H1 (cell line): Measurements from ENCODE around the gene MIPEP. TPM values are rescaled to one million over a fixed set of nuclear protein-coding genes. Genes with fewer than 3 reads are reported as not detected.

Source experiments
- CTCF ChIA-PET: fragments of 300-600 bp; sonication (Branson Sonifier 250); formaldehyde crosslinking; loops from one replicate; lab custom pipeline; 2021; ENCODE audit not compliant: partially characterized antibody; lab: Charles Lee
- POLR2A ChIA-PET: fragments of 300-600 bp; sonication (Branson Sonifier 250); formaldehyde crosslinking; loops from one replicate; lab custom pipeline; 2021; ENCODE audit warnings: inconsistent platforms; ENCODE audit not compliant: partially characterized antibody; lab: Charles Lee
- DNase-seq, 2 experiments: peaks; one replicate each; pipeline versions ENCODE4 v3.0.0 to v3.0.0-alpha.2; 2010 to 2022; ENCODE audit warnings: low spot score in 2 of 2, low read depth in 1 of 2, mixed read lengths in 1 of 2
- FAIRE-seq: peaks from 2 replicates; lab custom pipeline; 2011; peaks lifted over from hg19 to GRCh38; lab: Jason Lieb, UNC
- H2AFZ ChIP-seq: 2 replicates; pipeline ENCODE4 v1.8.1; 2012; ENCODE audit warnings: low read length, inconsistent platforms
- H2AK5ac ChIP-seq: 2 replicates; pipeline ENCODE4 v1.6.1; 2013; ENCODE audit warnings: low read depth, low read length
- H2BK120ac ChIP-seq: replicated peaks from 2 replicates; pipeline ENCODE3; 2013; ENCODE audit warnings: low read depth, low read length, inconsistent platforms
- H2BK12ac ChIP-seq: 2 replicates; pipeline ENCODE4 v1.6.1; 2013; ENCODE audit warnings: low read depth, low read length
- H2BK15ac ChIP-seq: 2 replicates; pipeline ENCODE4 v1.6.1; 2013; ENCODE audit warnings: low read length
- H2BK20ac ChIP-seq: 2 replicates; pipeline ENCODE4 v1.6.1; 2013; ENCODE audit warnings: low read length
- H2BK5ac ChIP-seq: 2 replicates; pipeline ENCODE4 v1.6.1; 2013; ENCODE audit warnings: low read depth, low read length
- H3K14ac ChIP-seq: 2 replicates; pipeline ENCODE4 v1.6.1; 2013; ENCODE audit warnings: inconsistent platforms; ENCODE audit not compliant: insufficient read length
- H3K18ac ChIP-seq: 2 replicates; pipeline ENCODE4 v1.6.1; 2013; ENCODE audit warnings: low read length; ENCODE audit errors: extremely low read depth
- H3K23ac ChIP-seq: 2 replicates; pipeline ENCODE4 v1.6.1; 2013; ENCODE audit warnings: inconsistent platforms; ENCODE audit not compliant: insufficient read length
- H3K23me2 ChIP-seq: 2 replicates; pipeline ENCODE4 v1.6.1; 2013; ENCODE audit warnings: low read depth, low read length
- H3K27ac ChIP-seq: 2 replicates; pipeline ENCODE4 v1.6.1; 2011; ENCODE audit warnings: low read depth, low read length, inconsistent platforms
- H3K27me3 ChIP-seq, 4 experiments: replicated peaks in 1 of 4; 1 replicate in 1 of 4; 2 replicates in 3 of 4; pipeline versions ENCODE4 v1.6.1 to v1.8.1; 2011 to 2013; ENCODE audit warnings: low read length in 3 of 4, mild to moderate bottlenecking in 3 of 4, inconsistent platforms in 2 of 4, mixed read lengths in 2 of 4, moderate library complexity in 1 of 4; ENCODE audit not compliant: control insufficient read depth in 3 of 4, insufficient read depth in 3 of 4; ENCODE audit errors: extremely low read depth in 1 of 4
- H3K36me3 ChIP-seq, 4 experiments: 2 replicates each; pipeline versions ENCODE4 v1.6.1 to v1.8.1; 2011 to 2013; ENCODE audit warnings: mild to moderate bottlenecking in 4 of 4, low read length in 3 of 4, moderate library complexity in 2 of 4, control low read depth in 1 of 4, inconsistent platforms in 1 of 4; ENCODE audit not compliant: insufficient read depth in 4 of 4, control insufficient read depth in 2 of 4
- H3K4ac ChIP-seq: replicated peaks from 2 replicates; pipeline ENCODE3; 2013; ENCODE audit warnings: low read length, low read depth, mixed read lengths, inconsistent platforms; ENCODE audit not compliant: insufficient read length
- H3K4me1 ChIP-seq, 4 experiments: replicated peaks in 1 of 4; 1 replicate in 1 of 4; 2 replicates in 3 of 4; pipeline versions ENCODE4 v1.6.1 to v1.8.1; 2011 to 2013; ENCODE audit warnings: low read length in 3 of 4, inconsistent platforms in 2 of 4, mixed read lengths in 1 of 4; ENCODE audit not compliant: insufficient read depth in 4 of 4, control insufficient read depth in 3 of 4
- H3K4me2 ChIP-seq, 2 experiments: 2 replicates each; pipeline versions ENCODE4 v1.6.1 to v1.8.1; 2011 to 2013; ENCODE audit warnings: low read depth in 2 of 2, low read length in 2 of 2, control low read depth in 1 of 2, inconsistent platforms in 1 of 2, mild to moderate bottlenecking in 1 of 2; ENCODE audit not compliant: insufficient read depth in 1 of 2
- H3K4me3 ChIP-seq, 4 experiments: fragments of 200-600, 300-600 bp in 1 of 4; sonication (generic), shearing (Covaris generic), sonication (Bioruptor Twin) in 1 of 4; 2 replicates each; pipeline versions ENCODE4 v1.5.1 to v1.8.1; 2011 to 2016; ENCODE audit warnings: low read length in 4 of 4, low read depth in 3 of 4, control low read depth in 2 of 4, inconsistent platforms in 2 of 4, mild to moderate bottlenecking in 2 of 4, mixed read lengths in 1 of 4, moderate library complexity in 1 of 4; ENCODE audit not compliant: insufficient read depth in 2 of 4; ENCODE audit errors: extremely low read depth in 1 of 4
- H3K56ac ChIP-seq: replicated peaks from 2 replicates; pipeline ENCODE3; 2013; ENCODE audit warnings: low read depth, mild to moderate bottlenecking, mixed read lengths, low read length, inconsistent platforms; ENCODE audit not compliant: insufficient read length
- H3K79me1 ChIP-seq: 2 replicates; pipeline ENCODE4 v1.6.1; 2013; ENCODE audit warnings: low read depth, low read length, control low read depth
- H3K79me2 ChIP-seq, 2 experiments: 2 replicates each; pipeline versions ENCODE4 v1.6.1 to v1.8.1; 2012 to 2013; ENCODE audit warnings: low read length in 2 of 2, mild to moderate bottlenecking in 2 of 2, inconsistent platforms in 1 of 2; ENCODE audit not compliant: insufficient read depth in 2 of 2, control insufficient read depth in 1 of 2
- H3K9ac ChIP-seq, 4 experiments: replicated peaks in 1 of 4; 1 replicate in 1 of 4; 2 replicates in 3 of 4; pipeline versions ENCODE4 v1.6.1 to v1.8.1; 2011 to 2013; ENCODE audit warnings: low read depth in 3 of 4, low read length in 3 of 4, control low read depth in 2 of 4, mild to moderate bottlenecking in 2 of 4, moderate library complexity in 2 of 4, inconsistent platforms in 1 of 4; ENCODE audit errors: extremely low read depth in 1 of 4
- H3K9me3 ChIP-seq, 2 experiments: 2 replicates each; pipeline versions ENCODE4 v1.6.1 to v1.8.1; 2012 to 2013; ENCODE audit warnings: mild to moderate bottlenecking in 2 of 2, moderate library complexity in 2 of 2, control low read depth in 1 of 2, inconsistent platforms in 1 of 2, low read depth in 1 of 2, low read length in 1 of 2, mixed read lengths in 1 of 2; ENCODE audit not compliant: insufficient read depth in 2 of 2
- H4K20me1 ChIP-seq, 2 experiments: replicated peaks in 1 of 2; 2 replicates each; pipeline versions ENCODE3 to v1.8.1; 2011 to 2013; ENCODE audit warnings: inconsistent platforms in 2 of 2, low read length in 2 of 2, mild to moderate bottlenecking in 1 of 2; ENCODE audit not compliant: insufficient read depth in 2 of 2, control insufficient read depth in 1 of 2
- H4K5ac ChIP-seq: 2 replicates; pipeline ENCODE4 v1.6.1; 2013; ENCODE audit warnings: low read length, low read depth, mixed read lengths, inconsistent platforms; ENCODE audit not compliant: insufficient read length
- H4K8ac ChIP-seq: 2 replicates; pipeline ENCODE4 v1.8.0; 2013; ENCODE audit warnings: mild to moderate bottlenecking, moderate library complexity, low read length, inconsistent platforms; ENCODE audit not compliant: insufficient read depth; ENCODE audit errors: extremely low read depth
- H4K91ac ChIP-seq: replicated peaks from 2 replicates; pipeline ENCODE3; 2013; ENCODE audit warnings: low read length, mixed read lengths, inconsistent platforms; ENCODE audit not compliant: insufficient read length
- BRCA1 ChIP-seq: IDR thresholded peaks from 2 replicates; pipeline ENCODE4 v1.6.1; 2012; ENCODE audit warnings: low read depth, low read length, improper control_type of control experiment
- CREB1 ChIP-seq: IDR thresholded peaks from 2 replicates; pipeline ENCODE4 v1.6.1; 2012; ENCODE audit warnings: inconsistent platforms
- HDAC2 ChIP-seq, 2 experiments: fragments of 300-600 bp in 1 of 2; sonication (generic) in 1 of 2; IDR thresholded peaks; 2 replicates each; pipeline ENCODE4 v1.6.1; 2011 to 2012; ENCODE audit warnings: low read depth in 2 of 2, low read length in 2 of 2, mild to moderate bottlenecking in 2 of 2, moderate library complexity in 2 of 2, borderline replicate concordance in 1 of 2, inconsistent platforms in 1 of 2
- HDAC6 ChIP-seq: IDR thresholded peaks from one replicate; pipeline ENCODE4 v1.7.1; 2012; ENCODE audit warnings: low read depth, mild to moderate bottlenecking, inconsistent platforms, low read length, moderate library complexity
- NANOG ChIP-seq: IDR thresholded peaks from 2 replicates; pipeline ENCODE4 v1.6.1; 2011; ENCODE audit warnings: low read length, low read depth, mild to moderate bottlenecking, inconsistent platforms; ENCODE audit not compliant: insufficient read depth, poor library complexity, severe bottlenecking
- NRF1 ChIP-seq: IDR thresholded peaks from 2 replicates; pipeline ENCODE4 v1.6.1; 2011; ENCODE audit warnings: mild to moderate bottlenecking, low read depth, low read length, improper control_type of control experiment
- SIX5 ChIP-seq: IDR thresholded peaks from 2 replicates; pipeline ENCODE4 v1.6.1; 2011; ENCODE audit warnings: mild to moderate bottlenecking, low read depth, low read length
- SP1 ChIP-seq: IDR thresholded peaks from 2 replicates; pipeline ENCODE4 v1.6.1; 2011; ENCODE audit warnings: low read depth, low read length
- TAF7 ChIP-seq: optimal IDR thresholded peaks from 2 replicates; pipeline ENCODE3; 2011; ENCODE audit warnings: low read depth, mild to moderate bottlenecking, inconsistent platforms, low read length, moderate library complexity, borderline replicate concordance
- WGBS, 2 experiments: shearing (Covaris generic) in 1 of 2; methylation state at CpG; one replicate each; pipeline versions ENCODE4 v1.1.6 to v1.1.7; 2013 to 2015; ENCODE audit warnings: low lambda C conversion rate in 2 of 2, mixed read lengths in 2 of 2, inconsistent platforms in 1 of 2, low coverage in 1 of 2, missing lambda C conversion rate in 1 of 2; ENCODE audit not compliant: insufficient replicate concordance in 2 of 2, insufficient coverage in 1 of 2, insufficient read length in 1 of 2; ENCODE audit errors: extremely low coverage in 1 of 2, missing lambda C conversion rate in 1 of 2; 5-methylcytosine and 5-hydroxymethylcytosine counted together
- polyA plus RNA-seq, 7 experiments: library from polyadenylated mRNA; depleted of rRNA in 3 of 7; stranded (reverse) in 5 of 7; unstranded in 2 of 7; fragments of >200 nt in 5 of 7; fragments of 200-250 nt in 2 of 7; gene quantifications; 1 replicate in 5 of 7; 2 replicates in 1 of 7; 4 replicates in 1 of 7; pipeline versions ENCODE4 v1.2.1 to v1.2.3, GENCODE V29; 2011 to 2013; ENCODE audit warnings: missing spikeins in 2 of 7, mixed read lengths in 2 of 7
- total RNA-seq: library from RNA; stranded (reverse); fragmentation: NEBNext Ultra II Directional; extraction: Animal tissue kit (Norgen Biotek cat#: 25700); gene quantifications from 2 replicates; pipeline ENCODE4 v1.2.1, GENCODE V29; 2021
- TF ChIP-seq, protein P1 (sequence below): IDR thresholded peaks from 2 replicates; pipeline ENCODE4 v1.6.1; 2011; ENCODE audit warnings: low read depth, mild to moderate bottlenecking, low read length; ENCODE audit not compliant: insufficient read depth

The MIPEP gene
- total and polyA plus RNA-seq, 2 of the 8 experiments (the other 6 are each of a cell fraction or from before 2014, with no cell fraction given), result 24.0 to 24.2 TPM

- DNase-seq, result no peak
- no peak overlapping the region for H3K14ac ChIP-seq
- no peak overlapping the region for H2BK5ac ChIP-seq
- no peak overlapping the region for H4K5ac ChIP-seq
- ChIA-PET POLR2A (no interaction called here), CTCF (no interaction called here)
- no peak overlapping the region for H3K56ac ChIP-seq
- peaks cover 0 to 14% (median 2%) of the 10 kb centered on the region in 4 experiments; a peak in 3 of 8 replicates for H3K36me3 ChIP-seq
- no peak overlapping the region for H2AFZ ChIP-seq
- H2BK20ac ChIP-seq, result no peak overlapping the region
- H3K79me2 ChIP-seq, result no peaks in the 10 kb centered on the region
- H2BK15ac ChIP-seq, result no peak overlapping the region
- H3K4me2 ChIP-seq, result no peak overlapping the region
- 96% methylated on average over 1 of the region's 1 CpG; no CpG with 5 or more reads in 1 of the 2 experiments for WGBS, 2 experiments
- H3K9me3 ChIP-seq, result peaks cover 11 to 12% of the 10 kb centered on the region in 2 experiments; a peak in 3 of 4 replicates
- no peaks in the 10 kb centered on the region for H4K20me1 ChIP-seq
- no peak overlapping the region for H4K8ac ChIP-seq
- no peak for FAIRE-seq
- no peak overlapping the region for H3K9ac ChIP-seq
- no peak overlapping the region for H2BK120ac ChIP-seq
- no peaks in the 10 kb centered on the region for H3K23me2 ChIP-seq
- H4K91ac ChIP-seq, result no peak overlapping the region
- no peak overlapping the region for H3K27ac ChIP-seq
- no peak overlapping the region for H3K18ac ChIP-seq
- H3K27me3 ChIP-seq, result no peaks in the 10 kb centered on the region
- no peaks in the 10 kb centered on the region for H3K79me1 ChIP-seq
- no peak overlapping the region for H2BK12ac ChIP-seq
- no peak overlapping the region for H3K4me3 ChIP-seq
- no peak overlapping the region for H3K23ac ChIP-seq
- H3K4ac ChIP-seq, result no peak overlapping the region
- no peak overlapping the region for H2AK5ac ChIP-seq
- H3K4me1 ChIP-seq, result no peaks in the 10 kb centered on the region
- no peak for TF ChIP-seq BRCA1
- no peak for TF ChIP-seq NANOG
- no peak for TF ChIP-seq CREB1
- no peak for TF ChIP-seq SIX5
- no peak for TF ChIP-seq HDAC6
- TF ChIP-seq, protein P1, sequence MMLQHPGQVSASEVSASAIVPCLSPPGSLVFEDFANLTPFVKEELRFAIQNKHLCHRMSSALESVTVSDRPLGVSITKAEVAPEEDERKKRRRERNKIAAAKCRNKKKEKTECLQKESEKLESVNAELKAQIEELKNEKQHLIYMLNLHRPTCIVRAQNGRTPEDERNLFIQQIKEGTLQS, result no peak
- no peak for TF ChIP-seq SP1
- TF ChIP-seq HDAC2 (IDR thresholded peaks at IDR 0.05; ENCODE audit: borderline replicate concordance in 1 of 2, low read depth in 2 of 2, low read length in 2 of 2), result no peak
- no peak for TF ChIP-seq NRF1
- TF ChIP-seq TAF7, result no peak
Measured at GRCh38 chr13:23799945-23800344, 89.3 kb downstream of the MIPEP start.
